ENCODE measurements around the gene MANF.
A peak's percentile ranks its signal among the peaks of the same experiment; 100 is the strongest.

MANF gene

GRCh38 chr3:51391075-51391565, 6.0 kb downstream of the MANF start, which contains the start of gene RBM15B:
Gene RBM15B, plus strand, starts transcription at chr3:51391285. Its CDS starts 115 bp downstream, at chr3:51391400.
- Histone ChIP-seq H3K4me1 (ENCODE audit: control insufficient read depth in 1 of 2, insufficient read depth in 2 of 2, low read length in 2 of 2) (peaks cover 32 to 46% of the 10 kb centered on the region in 2 experiments), H4K12ac (ENCODE audit: low read depth, low read length) (peak within 1 kb of the TSS; percentile 89), H3K4ac (ENCODE audit: low read depth, low read length) (peak within 1 kb of the TSS; percentile 66), H2BK5ac (ENCODE audit: low read depth, low read length, poor library complexity) (peak within 1 kb of the TSS; percentile 61), H3K27me3 (ENCODE audit: insufficient read depth, low read length) (no peaks in the 10 kb centered on the region), H3K18ac (ENCODE audit: low read length) (peak within 1 kb of the TSS; percentile 88), H2BK12ac (ENCODE audit: low read length) (peak within 1 kb of the TSS; percentile 11), H2AFZ (ENCODE audit: insufficient read depth, low read length, poor library complexity) (peak within 1 kb of the TSS; percentile 86), H3K23ac (ENCODE audit: low read length) (no peak within 1 kb of the TSS), H3K27ac (ENCODE audit: low read depth, low read length) (peak within 1 kb of the TSS; percentile 75), H3K4me2 (ENCODE audit: low read length) (peak within 1 kb of the TSS; percentile 91), H2BK120ac (ENCODE audit: insufficient read depth, low read length, poor library complexity) (peak within 1 kb of the TSS; percentile 77), H3K9ac (ENCODE audit: low read length) (peak within 1 kb of the TSS; percentile 91), H4K91ac (ENCODE audit: low read depth, low read length) (peak within 1 kb of the TSS; percentile 96), H3K36me3 (ENCODE audit: control insufficient read depth in 1 of 2, insufficient read depth in 2 of 2, low read length in 2 of 2) (peaks cover 55 to 66% of the 10 kb centered on the region in 2 experiments), H2AK5ac (ENCODE audit: low read length) (peak within 1 kb of the TSS; percentile 93), H4K8ac (ENCODE audit: low read depth, low read length) (peak within 1 kb of the TSS; percentile 94), H3K79me2 (ENCODE audit: control insufficient read depth, insufficient read depth, low read length, poor library complexity) (peaks cover 30% of the 10 kb centered on the region), H3K14ac (ENCODE audit: low read length) (peak within 1 kb of the TSS; percentile 97), H3K4me3 (ENCODE audit: low read depth, low read length) (peak within 1 kb of the TSS; percentile 86), H3K79me1 (ENCODE audit: low read length) (peaks cover 11% of the 10 kb centered on the region), H3K9me3 (ENCODE audit: insufficient read depth, low read depth, low read length) (peaks cover 17% of the 10 kb centered on the region)
- no CpG with 5 or more reads among the region's 83 CpGs for WGBS (ENCODE audit: extremely low coverage, insufficient coverage, insufficient read length)
- DNase-seq: peak; percentile 98 to 99

DNA sequence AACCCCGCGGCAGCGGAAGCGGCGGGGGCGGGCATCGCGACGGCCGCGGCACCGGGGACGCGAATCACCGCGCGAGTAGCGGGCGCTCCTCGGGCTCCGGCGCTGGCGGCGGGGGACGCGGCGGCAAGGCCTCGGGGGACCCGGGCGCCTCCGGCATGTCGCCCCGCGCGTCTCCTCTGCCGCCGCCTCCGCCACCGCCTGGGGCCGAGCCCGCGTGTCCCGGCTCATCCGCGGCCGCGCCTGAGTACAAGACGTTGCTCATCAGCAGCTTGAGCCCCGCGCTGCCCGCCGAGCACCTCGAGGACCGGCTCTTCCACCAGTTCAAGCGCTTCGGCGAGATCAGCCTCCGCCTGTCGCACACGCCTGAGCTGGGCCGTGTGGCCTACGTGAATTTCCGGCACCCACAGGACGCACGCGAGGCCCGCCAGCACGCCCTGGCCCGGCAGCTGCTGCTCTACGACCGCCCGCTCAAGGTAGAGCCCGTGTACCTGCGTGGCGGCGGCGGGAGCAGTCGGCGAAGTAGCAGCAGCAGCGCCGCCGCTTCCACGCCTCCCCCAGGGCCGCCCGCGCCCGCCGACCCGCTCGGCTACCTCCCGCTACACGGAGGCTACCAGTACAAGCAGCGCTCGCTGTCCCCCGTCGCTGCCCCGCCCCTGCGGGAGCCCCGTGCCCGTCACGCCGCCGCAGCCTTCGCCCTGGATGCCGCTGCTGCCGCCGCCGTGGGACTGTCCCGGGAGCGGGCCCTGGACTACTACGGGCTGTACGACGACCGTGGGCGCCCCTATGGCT, 6.7 kb downstream of the MANF start:
- H2BK120ac ChIP-seq (ENCODE audit: insufficient read depth, low read length, poor library complexity): peak overlapping the region; percentile 77
- peak overlapping the region; percentile 96 for H4K91ac ChIP-seq (ENCODE audit: low read depth, low read length)
- H3K9ac ChIP-seq (ENCODE audit: low read length): peak overlapping the region; percentile 91
- peak overlapping the region; percentile 86 for H2AFZ ChIP-seq (ENCODE audit: insufficient read depth, low read length, poor library complexity)
- peak overlapping the region; percentile 66 for H3K4ac ChIP-seq (ENCODE audit: low read depth, low read length)
- H3K27ac ChIP-seq (ENCODE audit: low read depth, low read length): peak overlapping the region; percentile 75
- peak overlapping the region; percentile 97 for H3K14ac ChIP-seq (ENCODE audit: low read length)
- no peak overlapping the region for H3K23ac ChIP-seq (ENCODE audit: low read length)
- peak overlapping the region; percentile 94 for H4K8ac ChIP-seq (ENCODE audit: low read depth, low read length)
- peaks cover 28 to 41% of the 10 kb centered on the region in 2 experiments for H3K4me1 ChIP-seq (ENCODE audit: control insufficient read depth in 1 of 2, insufficient read depth in 2 of 2, low read length in 2 of 2)
- H3K9me3 ChIP-seq (ENCODE audit: insufficient read depth, low read depth, low read length): peaks cover 17% of the 10 kb centered on the region
- peaks cover 27% of the 10 kb centered on the region for H3K79me2 ChIP-seq (ENCODE audit: control insufficient read depth, insufficient read depth, low read length, poor library complexity)
- H2BK12ac ChIP-seq (ENCODE audit: low read length): peak overlapping the region; percentile 11
- peak overlapping the region; percentile 93 for H2AK5ac ChIP-seq (ENCODE audit: low read length)
- peak overlapping the region; percentile 88 for H3K18ac ChIP-seq (ENCODE audit: low read length)
- H3K79me1 ChIP-seq (ENCODE audit: low read length): peaks cover 11% of the 10 kb centered on the region
- peak overlapping the region; percentile 89 for H4K12ac ChIP-seq (ENCODE audit: low read depth, low read length)
- DNase-seq: peak; percentile 38 to 61
- no CpG with 5 or more reads among the region's 115 CpGs for WGBS (ENCODE audit: extremely low coverage, insufficient coverage, insufficient read length)
- H3K4me3 ChIP-seq (ENCODE audit: low read depth, low read length): peak overlapping the region; percentile 86
- H3K4me2 ChIP-seq (ENCODE audit: low read length): peak overlapping the region; percentile 91
- H3K27me3 ChIP-seq (ENCODE audit: insufficient read depth, low read length): no peaks in the 10 kb centered on the region
- peak overlapping the region; percentile 61 for H2BK5ac ChIP-seq (ENCODE audit: low read depth, low read length, poor library complexity)
- H3K36me3 ChIP-seq (ENCODE audit: control insufficient read depth in 1 of 2, insufficient read depth in 2 of 2, low read length in 2 of 2): peaks cover 56 to 72% of the 10 kb centered on the region in 2 experiments

GRCh38 chr3:51392355-51393133, 7.5 kb downstream of the MANF start:
- no CpG with 5 or more reads among the region's 42 CpGs for WGBS (ENCODE audit: extremely low coverage, insufficient coverage, insufficient read length)
- Histone ChIP-seq H3K23ac (ENCODE audit: low read length) (no peak overlapping the region), H2BK12ac (ENCODE audit: low read length) (no peak overlapping the region), H3K9ac (ENCODE audit: low read length) (peak overlapping the region; percentile 18), H3K36me3 (ENCODE audit: control insufficient read depth in 1 of 2, insufficient read depth in 2 of 2, low read length in 2 of 2) (peaks cover 57 to 74% of the 10 kb centered on the region in 2 experiments), H3K79me2 (ENCODE audit: control insufficient read depth, insufficient read depth, low read length, poor library complexity) (peaks cover 27% of the 10 kb centered on the region), H3K4ac (ENCODE audit: low read depth, low read length) (peak overlapping the region; percentile 66), H4K91ac (ENCODE audit: low read depth, low read length) (no peak overlapping the region), H3K14ac (ENCODE audit: low read length) (peak overlapping the region; percentile 97), H3K18ac (ENCODE audit: low read length) (peak overlapping the region; percentile 88), H3K4me1 (ENCODE audit: control insufficient read depth in 1 of 2, insufficient read depth in 2 of 2, low read length in 2 of 2) (peaks cover 24 to 36% of the 10 kb centered on the region in 2 experiments), H3K9me3 (ENCODE audit: insufficient read depth, low read depth, low read length) (peaks cover 17% of the 10 kb centered on the region), H2AFZ (ENCODE audit: insufficient read depth, low read length, poor library complexity) (no peak overlapping the region), H2AK5ac (ENCODE audit: low read length) (peak overlapping the region; percentile 93), H4K8ac (ENCODE audit: low read depth, low read length) (peak overlapping the region; percentile 94), H2BK5ac (ENCODE audit: low read depth, low read length, poor library complexity) (no peak overlapping the region), H3K27me3 (ENCODE audit: insufficient read depth, low read length) (no peaks in the 10 kb centered on the region), H3K4me2 (ENCODE audit: low read length) (peak overlapping the region; percentile 91), H3K79me1 (ENCODE audit: low read length) (peaks cover 11% of the 10 kb centered on the region), H2BK120ac (ENCODE audit: insufficient read depth, low read length, poor library complexity) (no peak overlapping the region), H3K27ac (ENCODE audit: low read depth, low read length) (no peak overlapping the region), H3K4me3 (ENCODE audit: low read depth, low read length) (peak overlapping the region; percentile 86), H4K12ac (ENCODE audit: low read depth, low read length) (peak overlapping the region; percentile 89)
- DNase-seq: no peak

GRCh38 chr3:51393134-51393495, 8.0 kb downstream of the MANF start:
- no peak for DNase-seq
- no peak overlapping the region for H3K27ac ChIP-seq (ENCODE audit: low read depth, low read length)
- no peak overlapping the region for H3K9ac ChIP-seq (ENCODE audit: low read length)
- H2BK120ac ChIP-seq (ENCODE audit: insufficient read depth, low read length, poor library complexity): no peak overlapping the region
- no peaks in the 10 kb centered on the region for H3K27me3 ChIP-seq (ENCODE audit: insufficient read depth, low read length)
- H3K9me3 ChIP-seq (ENCODE audit: insufficient read depth, low read depth, low read length): peaks cover 17% of the 10 kb centered on the region
- H3K36me3 ChIP-seq (ENCODE audit: control insufficient read depth in 1 of 2, insufficient read depth in 2 of 2, low read length in 2 of 2): peaks cover 58 to 70% of the 10 kb centered on the region in 2 experiments
- H3K23ac ChIP-seq (ENCODE audit: low read length): no peak overlapping the region
- H3K4ac ChIP-seq (ENCODE audit: low read depth, low read length): peak overlapping the region; percentile 66
- no peak overlapping the region for H4K12ac ChIP-seq (ENCODE audit: low read depth, low read length)
- peaks cover 27% of the 10 kb centered on the region for H3K79me2 ChIP-seq (ENCODE audit: control insufficient read depth, insufficient read depth, low read length, poor library complexity)
- no peak overlapping the region for H2AFZ ChIP-seq (ENCODE audit: insufficient read depth, low read length, poor library complexity)
- no peak overlapping the region for H3K14ac ChIP-seq (ENCODE audit: low read length)
- WGBS (ENCODE audit: extremely low coverage, insufficient coverage, insufficient read length): no CpG with 5 or more reads among the region's 17 CpGs
- no peak overlapping the region for H2BK5ac ChIP-seq (ENCODE audit: low read depth, low read length, poor library complexity)
- H3K4me3 ChIP-seq (ENCODE audit: low read depth, low read length): no peak overlapping the region
- no peak overlapping the region for H4K8ac ChIP-seq (ENCODE audit: low read depth, low read length)
- peaks cover 11% of the 10 kb centered on the region for H3K79me1 ChIP-seq (ENCODE audit: low read length)
- H4K91ac ChIP-seq (ENCODE audit: low read depth, low read length): no peak overlapping the region
- no peak overlapping the region for H3K4me2 ChIP-seq (ENCODE audit: low read length)
- peaks cover 19 to 31% of the 10 kb centered on the region in 2 experiments for H3K4me1 ChIP-seq (ENCODE audit: control insufficient read depth in 1 of 2, insufficient read depth in 2 of 2, low read length in 2 of 2)
- H2AK5ac ChIP-seq (ENCODE audit: low read length): no peak overlapping the region
- no peak overlapping the region for H2BK12ac ChIP-seq (ENCODE audit: low read length)
- no peak overlapping the region for H3K18ac ChIP-seq (ENCODE audit: low read length)

All from trophoblast cell (in vitro differentiated cells and primary cell).